GF-D8 (cell line): ENCODE results near the gene OR1D5.
"Not testable (repeated sequence)": the region's sequence is repeated elsewhere in the genome, so short reads cannot be mapped to it uniquely, and the experiment has no call there.

Experiments
- DNase-seq: peaks from one replicate; lab custom pipeline; 2025; lab: John Stamatoyannopoulos, UW

The OR1D5 gene, protein sequence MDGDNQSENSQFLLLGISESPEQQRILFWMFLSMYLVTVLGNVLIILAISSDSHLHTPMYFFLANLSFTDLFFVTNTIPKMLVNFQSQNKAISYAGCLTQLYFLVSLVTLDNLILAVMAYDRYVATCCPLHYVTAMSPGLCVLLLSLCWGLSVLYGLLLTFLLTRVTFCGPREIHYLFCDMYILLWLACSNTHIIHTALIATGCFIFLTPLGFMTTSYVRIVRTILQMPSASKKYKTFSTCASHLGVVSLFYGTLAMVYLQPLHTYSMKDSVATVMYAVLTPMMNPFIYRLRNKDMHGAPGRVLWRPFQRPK

DNA sequence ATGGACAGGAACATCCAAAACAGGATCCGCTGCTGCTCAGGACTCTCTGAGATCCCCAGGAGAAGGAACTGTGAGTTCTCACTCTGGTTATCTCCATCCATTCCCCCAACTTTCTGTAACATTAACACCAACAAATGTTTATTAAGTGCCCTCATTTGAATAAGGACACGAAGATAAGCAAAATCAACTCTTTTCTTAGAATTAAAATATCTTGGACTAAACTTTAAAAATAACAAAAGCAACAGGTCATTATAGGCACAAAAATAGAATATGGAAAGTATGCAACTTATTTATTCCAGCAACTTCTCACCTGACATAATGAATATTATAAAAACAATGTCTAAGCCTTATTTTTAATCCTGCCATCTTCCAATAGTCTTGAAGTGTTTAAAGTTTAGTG, at the start of gene OR1D5:
Gene OR1D5, minus strand, starts transcription at position 101 of the 400 bp plus-strand sequence. Its CDS starts 0 bp downstream, at position 101.
- not testable (repeated sequence) for DNase-seq

DNA sequence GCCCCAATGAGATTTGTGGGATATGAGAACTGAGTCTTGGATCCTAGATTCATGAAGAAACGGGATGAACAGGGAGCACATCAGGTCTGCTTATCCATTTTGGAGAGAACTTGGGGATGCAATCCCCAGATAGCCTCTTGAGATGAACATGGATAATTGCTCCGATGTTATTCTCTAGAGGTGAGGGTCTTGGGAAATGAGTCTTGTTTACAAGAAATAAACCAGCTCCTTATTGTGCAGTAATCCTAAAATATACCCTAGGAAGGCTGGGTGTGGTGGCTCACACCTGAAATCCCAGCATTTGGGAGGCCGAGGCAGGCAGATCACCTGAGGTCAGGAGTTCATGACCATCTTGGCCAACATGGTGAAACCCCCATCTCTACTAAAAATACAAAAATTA, 40.9 kb upstream of the OR1D5 start, which contains the start of gene OR1D2:
Gene OR1D2, minus strand, starts transcription at position 101 of the 400 bp plus-strand sequence. CDS start 11,426 bp downstream, outside the sequence.
- no peak for DNase-seq

DNA sequence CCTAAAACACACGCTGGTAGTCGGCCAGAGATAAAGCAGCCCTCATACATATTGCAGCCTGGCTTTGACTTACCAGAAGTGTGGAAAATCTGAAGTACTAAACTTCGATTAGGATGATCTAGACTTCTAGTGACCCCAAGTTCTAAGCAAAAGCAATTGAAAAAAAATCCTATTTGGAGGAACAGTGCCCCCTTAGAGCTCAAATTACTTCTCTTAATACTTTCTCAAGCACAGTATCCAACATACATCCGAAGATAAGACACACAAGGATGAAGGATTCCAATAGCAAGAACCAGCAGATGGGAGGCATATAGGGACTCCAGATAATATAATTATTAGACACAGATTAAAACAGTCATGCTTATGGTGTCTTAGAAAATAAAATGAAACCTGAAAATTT, 10.4 kb upstream of the OR1D5 start:
- not testable (repeated sequence) for DNase-seq

DNA sequence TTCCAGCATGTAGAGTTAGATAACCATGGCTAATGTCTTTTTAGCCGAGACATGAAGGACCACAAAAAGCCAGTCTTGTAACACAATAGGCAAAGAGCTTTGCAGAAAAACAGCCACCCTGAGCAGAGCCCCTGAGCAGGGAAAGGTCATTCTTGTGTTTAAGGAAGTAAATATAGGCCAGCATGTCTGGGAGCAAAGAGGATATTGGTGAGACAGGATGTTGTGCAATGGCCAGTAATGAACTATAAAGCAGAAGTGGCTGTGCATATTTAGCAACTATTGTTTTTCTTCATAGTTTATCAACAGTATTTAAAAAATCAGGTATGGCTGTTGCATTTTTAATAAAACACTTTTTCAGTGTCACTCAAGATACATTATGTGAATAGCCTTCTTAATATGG, 1.8 kb upstream of the OR1D5 start:
- DNase-seq: peak; percentile 48

DNA sequence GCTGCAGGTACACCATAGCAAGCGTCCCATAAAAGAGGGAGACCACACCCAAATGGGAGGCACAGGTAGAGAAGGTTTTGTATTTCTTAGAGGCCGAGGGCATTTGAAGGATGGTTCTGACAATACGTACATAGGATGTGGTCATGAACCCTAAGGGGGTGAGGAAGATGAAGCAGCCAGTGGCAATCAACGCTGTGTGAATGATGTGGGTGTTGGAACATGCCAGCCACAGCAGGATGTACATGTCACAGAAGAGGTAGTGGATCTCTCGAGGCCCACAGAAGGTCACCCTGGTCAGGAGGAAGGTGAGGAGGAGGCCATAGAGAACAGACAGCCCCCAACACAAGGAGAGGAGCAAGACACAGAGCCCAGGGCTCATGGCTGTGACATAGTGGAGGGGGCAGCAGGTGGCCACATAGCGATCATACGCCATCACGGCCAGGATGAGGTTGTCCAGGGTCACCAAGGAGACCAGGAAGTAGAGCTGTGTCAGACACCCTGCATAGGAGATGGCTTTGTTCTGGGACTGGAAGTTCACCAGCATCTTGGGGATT, 506 bp downstream of the OR1D5 start:
- not testable (repeated sequence) for DNase-seq

DNA sequence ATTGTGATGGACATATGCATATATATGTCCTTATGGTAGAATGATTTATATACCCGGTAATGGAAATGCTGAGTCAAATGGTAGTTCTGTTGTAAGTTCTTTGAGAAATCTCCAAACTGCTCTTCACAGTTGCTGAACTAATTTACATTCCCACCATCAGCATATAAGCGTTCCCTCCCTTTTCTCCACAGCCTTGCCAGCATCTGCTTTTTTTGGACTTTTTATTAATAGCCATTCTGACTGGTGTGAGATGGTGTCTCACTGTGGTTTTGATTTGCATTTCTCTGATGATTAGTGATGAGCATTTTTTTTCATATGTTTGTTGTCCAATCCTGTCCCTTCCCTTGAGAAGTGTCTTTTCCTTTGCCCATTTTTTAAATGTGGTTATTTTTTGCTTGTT, 8.5 kb downstream of the OR1D5 start:
- DNase-seq: not testable (repeated sequence)

DNA sequence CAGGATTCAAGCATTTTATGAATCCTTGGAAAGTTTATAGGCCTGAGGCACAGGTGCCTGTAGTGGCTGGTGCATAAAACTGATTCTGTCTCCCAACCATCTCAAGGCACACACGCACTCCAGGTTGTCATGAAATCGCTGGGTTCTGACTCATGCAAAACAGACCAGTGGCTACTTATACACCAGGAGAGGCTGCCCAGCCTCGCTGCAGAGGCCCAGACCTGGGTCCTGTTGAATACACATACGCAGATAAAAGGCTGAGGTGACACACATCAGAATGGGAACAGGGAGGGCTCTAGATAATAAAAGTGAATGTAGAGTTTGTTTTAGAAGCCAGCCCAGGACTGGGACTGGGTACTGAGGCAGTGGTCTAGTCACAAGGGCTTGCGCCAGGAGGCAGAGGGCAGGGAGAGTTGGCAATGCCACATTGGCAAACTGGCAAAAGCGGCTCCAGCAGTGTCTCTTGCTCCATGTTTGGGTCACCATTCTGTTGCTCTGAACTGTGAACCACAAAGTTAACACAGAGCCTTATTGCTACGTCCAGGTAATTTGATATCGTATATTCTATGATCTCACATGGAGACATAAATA, 13.6 kb downstream of the OR1D5 start:
- no peak for DNase-seq

DNA sequence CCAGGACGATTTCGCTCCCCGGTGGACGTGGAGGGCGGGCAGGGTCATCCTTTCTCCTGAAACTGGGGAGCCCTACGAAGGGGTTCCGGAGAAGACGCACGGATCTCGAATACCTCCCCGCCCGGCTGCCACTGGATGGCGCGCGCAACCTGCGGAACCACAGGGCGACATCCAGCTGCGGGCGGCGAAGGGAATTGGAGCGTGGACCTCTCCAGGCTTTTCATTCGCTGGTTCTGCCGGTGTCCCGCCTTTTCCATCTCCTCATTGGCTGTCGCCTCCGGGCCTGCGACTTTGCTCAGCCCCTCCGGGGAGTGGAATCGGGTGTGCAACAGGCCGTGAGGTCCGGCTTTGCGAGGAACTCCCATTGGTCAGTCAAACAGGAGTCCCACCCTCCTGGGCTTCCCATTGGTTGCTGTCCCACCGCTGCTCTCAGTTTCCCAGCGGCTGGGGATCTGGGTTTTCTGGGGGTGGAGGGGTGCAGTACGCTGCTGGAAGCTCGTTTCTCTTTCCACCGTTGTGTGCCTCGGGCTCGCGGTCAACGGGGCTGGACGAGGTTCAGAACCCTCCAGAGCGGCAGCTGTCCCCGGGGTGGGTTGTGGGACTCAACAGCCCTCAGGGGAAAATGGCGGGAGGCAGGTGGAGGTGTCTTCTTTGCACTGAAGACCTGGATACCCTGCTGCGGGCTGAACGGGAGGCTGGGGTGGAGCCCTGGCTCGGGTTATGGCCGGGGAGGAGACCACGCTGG, 14.5 kb downstream of the OR1D5 start:
- DNase-seq: peak; percentile 69

DNA sequence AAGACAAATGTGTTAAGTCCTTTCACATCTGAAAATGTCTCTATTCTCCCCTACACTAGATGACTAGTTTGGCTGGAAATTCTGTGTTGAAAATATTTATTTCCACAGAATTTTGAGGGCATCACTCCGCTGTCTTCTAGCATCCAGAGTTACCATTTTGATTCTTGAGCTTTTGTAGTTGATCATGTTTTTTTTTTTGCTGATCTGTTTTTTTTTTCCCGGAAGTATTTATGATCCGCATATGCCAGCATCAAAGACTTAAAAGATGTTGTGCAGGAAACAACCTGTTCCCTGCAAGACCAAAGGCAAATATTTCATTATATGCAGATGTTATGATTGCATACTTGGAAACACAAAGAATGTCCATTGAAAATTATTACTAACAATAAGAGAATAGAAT, 16.7 kb downstream of the OR1D5 start:
- DNase-seq: no peak

DNA sequence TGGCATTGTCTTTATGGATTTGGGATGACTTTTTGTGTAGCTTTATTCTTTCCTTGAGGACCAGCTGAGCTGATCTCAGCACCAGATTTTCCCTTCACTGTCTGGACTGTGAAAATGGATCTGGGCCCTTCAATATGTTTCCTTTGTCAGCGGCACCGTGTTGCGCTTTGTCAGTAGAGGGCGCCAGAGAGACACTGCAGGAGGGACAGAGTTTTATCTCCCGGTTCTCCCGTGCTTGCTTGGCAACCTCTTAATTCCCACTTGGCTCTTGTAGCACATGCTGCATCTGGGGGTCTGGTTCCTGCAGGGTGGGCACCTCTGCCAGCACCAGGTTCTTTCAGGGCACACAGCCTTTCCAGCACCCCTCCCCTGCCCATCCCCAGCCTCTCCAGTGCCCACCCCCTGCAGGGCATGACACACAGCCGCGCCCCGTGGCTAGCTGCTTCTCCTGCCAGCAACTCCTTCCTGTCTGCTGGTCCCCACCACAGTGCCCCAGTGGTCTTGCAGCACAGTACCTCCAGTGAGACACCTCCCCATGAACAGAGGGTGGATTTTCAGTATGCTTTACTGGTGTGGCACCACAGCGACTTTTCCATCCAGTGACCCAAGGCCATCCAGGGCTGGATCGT, 19.6 kb downstream of the OR1D5 start:
- no peak for DNase-seq

DNA sequence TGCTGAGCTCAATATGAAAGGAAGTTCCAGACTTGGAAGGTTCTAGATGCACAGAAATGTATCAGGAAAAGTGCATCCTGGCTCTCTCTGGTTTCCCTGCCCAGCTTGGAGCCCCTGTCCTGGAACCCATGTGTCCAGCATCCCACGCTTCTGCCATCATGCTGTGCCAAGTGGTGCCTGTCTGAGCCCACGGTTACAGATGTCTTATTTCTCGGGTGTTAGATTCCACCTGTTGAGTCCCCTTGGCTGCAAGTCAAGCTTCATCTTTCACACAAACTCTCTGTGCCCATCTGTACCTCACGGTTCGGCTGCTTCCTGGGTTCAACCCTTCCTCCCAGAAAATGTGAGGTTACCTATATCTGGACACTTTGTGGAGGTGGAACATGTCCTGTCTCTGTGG, 22.5 kb downstream of the OR1D5 start:
- no peak for DNase-seq

DNA sequence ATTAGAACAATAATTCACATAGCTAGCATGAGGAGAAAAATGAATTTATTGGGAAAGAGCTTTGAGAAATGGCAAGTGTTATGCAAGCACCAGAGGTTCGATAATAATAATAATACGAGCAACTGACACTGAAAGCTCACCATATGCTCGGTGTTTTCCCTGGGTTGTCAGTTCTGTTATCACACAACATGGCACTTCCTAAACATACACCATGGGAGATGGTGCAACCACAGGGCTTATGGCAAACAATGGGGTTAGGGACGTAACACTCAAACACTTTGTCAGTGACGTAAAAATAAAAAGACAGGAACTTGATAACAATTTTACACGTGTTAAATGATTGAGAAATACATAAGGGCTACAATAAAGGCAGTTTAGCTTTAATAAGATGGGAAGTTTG, 23.7 kb downstream of the OR1D5 start:
- DNase-seq: peak; percentile 77

DNA sequence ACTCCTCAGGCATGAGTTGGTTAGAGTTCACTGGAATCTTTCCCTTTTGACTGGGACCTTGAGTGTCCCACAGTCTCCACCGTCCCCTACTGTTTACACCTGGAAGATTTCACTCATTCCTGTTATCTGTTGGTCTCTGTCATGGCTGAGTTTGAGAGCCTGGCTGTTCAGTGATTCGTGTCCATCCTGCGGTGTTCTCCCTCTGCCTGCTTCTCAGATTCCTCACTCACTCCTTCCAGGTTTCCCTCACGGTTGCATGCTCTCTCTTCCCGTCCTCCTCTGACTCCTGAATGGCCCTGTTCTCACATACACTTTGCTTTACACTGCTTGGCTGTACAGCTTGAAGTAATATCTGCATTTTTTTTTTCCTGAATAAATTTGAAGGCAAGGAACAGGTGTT, 24.5 kb downstream of the OR1D5 start:
- no peak for DNase-seq

DNA sequence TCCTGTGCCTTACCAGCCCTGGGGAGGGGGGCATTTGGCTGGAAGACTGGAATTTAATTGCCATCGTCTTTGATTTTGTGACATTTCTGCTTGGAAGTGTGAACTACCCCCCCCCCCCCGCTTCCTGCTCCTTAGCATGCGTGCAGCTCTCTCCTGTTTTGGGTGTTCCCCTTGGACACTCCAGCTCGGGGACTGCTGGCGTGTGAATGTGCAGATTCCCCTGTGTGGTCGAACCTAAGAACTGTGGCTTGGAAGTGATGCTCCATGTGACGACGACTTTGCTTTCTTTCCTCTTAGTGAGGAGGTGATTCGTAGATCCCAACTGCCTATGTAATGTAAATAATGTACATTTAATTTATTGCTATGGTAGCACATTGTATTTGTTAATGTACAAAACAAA, 26.1 kb downstream of the OR1D5 start:
- no peak for DNase-seq

DNA sequence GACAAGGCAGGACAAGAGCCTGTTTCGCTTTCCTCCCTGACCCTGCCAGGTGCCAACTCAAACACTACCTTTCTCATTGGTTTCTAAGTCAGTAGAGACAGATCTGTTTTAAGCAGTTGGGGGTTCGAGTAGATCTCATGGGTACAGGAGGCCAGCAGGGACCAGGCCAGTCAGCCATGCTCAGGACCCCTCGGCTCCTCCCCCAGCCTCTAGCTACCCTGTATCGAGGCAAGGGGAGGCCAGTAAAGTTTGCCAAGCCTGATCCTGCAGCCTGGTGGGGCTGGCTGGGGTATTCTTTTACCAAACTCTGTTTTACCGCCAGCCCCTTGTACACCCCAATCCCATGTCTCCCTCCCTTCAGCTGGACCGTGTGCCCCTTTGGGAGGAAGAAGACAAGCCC, 26.6 kb downstream of the OR1D5 start:
- no peak for DNase-seq

DNA sequence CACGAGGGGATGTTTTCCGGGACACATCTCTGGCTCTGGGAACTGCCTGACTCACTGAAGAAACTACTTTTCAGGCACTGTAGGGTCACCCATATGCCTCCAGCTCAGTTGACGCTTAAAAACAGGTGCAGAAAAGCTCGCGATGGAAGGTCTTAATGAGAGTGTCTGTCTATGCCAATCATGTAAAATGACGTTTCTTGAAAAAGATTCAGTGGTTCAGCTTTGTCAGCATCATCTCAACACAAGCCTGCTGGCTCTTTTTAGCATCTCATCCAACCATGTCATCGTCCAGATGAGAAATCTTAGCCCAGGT, 27.5 kb downstream of the OR1D5 start:
- DNase-seq: no peak

DNA sequence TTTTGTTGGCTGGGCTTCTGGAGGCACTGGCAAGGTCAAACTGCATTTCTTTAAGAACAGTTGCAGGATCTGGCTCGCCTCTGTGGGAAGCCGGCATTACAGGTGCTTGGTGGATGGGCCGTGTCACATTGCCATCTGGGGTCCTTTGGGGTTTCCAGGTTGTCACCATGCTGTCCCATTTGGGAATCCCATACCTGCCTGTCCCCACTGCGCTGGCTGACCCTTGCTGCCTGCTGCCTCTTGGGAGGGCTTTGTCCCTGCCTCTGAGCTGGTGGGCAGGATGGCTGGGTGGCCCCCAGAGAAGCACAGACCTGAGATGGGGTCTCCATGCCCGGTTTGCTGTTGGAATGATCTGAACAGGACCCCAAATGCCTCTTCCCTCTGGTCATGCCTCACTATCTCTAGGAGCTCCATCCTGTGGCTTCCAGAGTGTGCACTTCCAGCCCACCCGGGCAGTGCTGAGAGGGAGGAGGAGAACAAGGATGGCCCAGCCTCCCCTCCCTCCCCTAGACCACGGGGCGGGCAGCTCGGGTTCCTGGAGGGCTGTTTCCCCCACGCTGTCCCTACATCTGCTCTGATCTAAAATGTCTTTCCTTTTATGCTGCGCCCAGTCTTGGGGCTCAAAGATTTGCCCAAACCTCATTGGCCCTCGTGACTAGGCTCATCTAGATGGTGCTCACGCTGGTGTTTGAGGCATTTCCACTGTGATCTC, 28.0 kb downstream of the OR1D5 start:
- no peak for DNase-seq

DNA sequence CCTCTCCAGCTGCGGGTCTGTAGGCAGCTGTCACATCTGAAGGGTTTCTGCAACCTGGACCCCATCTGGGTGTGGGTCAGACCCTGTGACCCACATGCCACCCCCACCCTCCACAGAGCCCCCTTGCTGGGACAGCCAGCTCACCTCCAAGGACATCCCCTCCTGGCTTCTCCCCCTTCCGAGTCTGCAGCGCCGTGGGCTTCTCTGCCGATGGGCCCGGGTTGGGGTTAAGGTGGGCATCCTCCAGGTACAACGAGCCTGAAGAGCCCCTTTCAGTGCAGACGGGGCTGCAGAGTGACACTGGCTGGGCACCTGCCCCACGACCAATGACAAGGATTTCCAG, 28.9 kb downstream of the OR1D5 start:
- no peak for DNase-seq

DNA sequence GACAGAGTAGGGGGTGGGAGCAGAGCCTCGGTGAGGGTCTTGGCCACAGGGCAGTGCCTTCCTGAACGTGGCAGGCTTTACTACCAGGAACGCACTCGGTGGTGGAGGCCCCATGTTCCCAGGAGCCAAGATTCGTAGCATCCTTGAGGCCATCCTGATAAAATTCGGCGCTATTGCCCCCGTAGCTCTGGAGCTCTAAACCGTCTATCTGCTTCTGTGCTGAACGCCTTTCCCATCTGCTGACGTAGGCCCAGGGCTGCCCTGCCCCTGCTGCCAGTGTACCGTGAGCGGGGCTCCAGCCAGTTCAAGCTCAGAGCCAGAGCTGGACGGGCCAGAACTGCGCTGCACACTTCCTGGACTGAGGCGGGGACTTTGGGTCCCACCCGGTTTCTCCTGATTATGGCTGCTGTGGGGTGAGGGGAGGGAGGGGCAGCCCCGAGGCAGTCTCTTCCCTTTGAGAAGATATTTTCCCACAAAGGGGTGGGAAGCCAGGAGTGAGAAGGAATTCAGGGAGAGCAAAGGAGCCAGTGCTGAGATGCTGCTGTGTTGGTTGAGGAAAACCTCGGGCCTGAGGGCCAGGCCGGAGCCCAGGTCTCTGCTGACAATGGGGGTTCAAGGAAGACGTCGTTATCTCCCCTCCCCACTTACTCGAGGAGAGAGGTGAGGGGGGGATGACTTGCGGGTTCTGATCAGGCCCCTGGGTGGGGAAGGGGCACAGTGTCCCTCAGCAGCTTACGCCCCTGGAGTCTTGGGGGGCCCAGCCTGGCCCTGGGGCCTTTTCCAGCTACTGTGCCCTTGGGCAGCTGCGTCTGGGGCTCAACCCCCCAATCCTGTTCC, 29.4 kb downstream of the OR1D5 start:
- DNase-seq: no peak

DNA sequence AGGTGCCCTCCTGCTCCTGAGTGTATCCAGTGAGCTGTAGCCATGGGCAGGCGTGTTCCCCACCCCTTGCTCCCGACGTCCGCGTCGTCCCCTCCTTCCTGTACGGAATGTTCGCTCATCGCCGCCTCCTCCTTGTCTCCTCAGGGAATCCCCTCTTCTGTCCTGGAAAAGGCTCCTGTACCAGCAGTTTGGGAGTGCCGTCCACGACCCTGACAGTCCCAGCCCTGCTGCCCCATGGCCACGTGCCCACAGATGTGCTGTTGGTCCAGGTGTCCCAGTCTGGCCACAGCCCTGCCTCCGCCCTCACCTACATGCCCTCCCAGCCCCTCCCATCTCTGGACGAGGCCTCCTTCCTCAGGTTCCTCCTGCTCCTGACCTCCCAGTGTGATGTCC, 30.2 kb downstream of the OR1D5 start:
- DNase-seq: no peak
